ENCODE results near the gene SF1.

GRCh38 chr11:64801158-64801464 is 22.8 kb upstream of the SF1 start:
- TF ChIP-seq POLR2A (IDR thresholded peaks at IDR 0.05): no peak
- TF ChIP-seq POLR2AphosphoS5 (IDR thresholded peaks at IDR 0.05; ENCODE audit: insufficient read depth in 1 of 2, low read depth in 1 of 2): no peak

All from vagina (tissue), 2 donors.